Central memory CD4-positive, alpha-beta T cell (primary cell): ENCODE measurements around the gene MTR.

Experiments
- DNase-seq: peaks from one replicate; pipeline ENCODE4 v3.0.0; 2022

The MTR gene

GRCh38 chr1:236785477-236785876 is 9.6 kb upstream of the MTR start:
- no peak for DNase-seq

GRCh38 chr1:236786453-236786852 is 8.6 kb upstream of the MTR start:
- DNase-seq: no peak

GRCh38 chr1:236794585-236795034 is 482 bp upstream of the MTR start:
- DNase-seq: no peak

- no peak for DNase-seq
Observed at GRCh38 chr1:236795757-236796667, 920 bp downstream of the MTR start.

GRCh38 chr1:236799001-236799400 is 3.9 kb downstream of the MTR start:
- DNase-seq: no peak

- no peak for DNase-seq
Observed at GRCh38 chr1:236800002-236800620, 5.0 kb downstream of the MTR start.

- DNase-seq: no peak
Observed at GRCh38 chr1:236800623-236801022, 5.5 kb downstream of the MTR start.

- no peak for DNase-seq
Observed at GRCh38 chr1:236802264-236802663, 7.2 kb downstream of the MTR start.

GRCh38 chr1:236806634-236807033 is 11.5 kb downstream of the MTR start:
- no peak for DNase-seq

- no peak for DNase-seq
Observed at GRCh38 chr1:236808005-236808404, 12.9 kb downstream of the MTR start.

- DNase-seq: no peak
Observed at GRCh38 chr1:236808564-236809130, 13.6 kb downstream of the MTR start.

GRCh38 chr1:236809148-236809547 is 14.1 kb downstream of the MTR start:
- no peak for DNase-seq

GRCh38 chr1:236810018-236810417 is 14.9 kb downstream of the MTR start:
- no peak for DNase-seq

- no peak for DNase-seq
Observed at GRCh38 chr1:236812334-236813030, 17.4 kb downstream of the MTR start.

GRCh38 chr1:236815941-236816340 is 20.8 kb downstream of the MTR start:
- DNase-seq: no peak

- no peak for DNase-seq
Observed at GRCh38 chr1:236819856-236820255, 24.8 kb downstream of the MTR start.

- DNase-seq: no peak
Observed at GRCh38 chr1:236821091-236821627, 26.1 kb downstream of the MTR start.

GRCh38 chr1:236823559-236823958 is 28.5 kb downstream of the MTR start:
- no peak for DNase-seq

GRCh38 chr1:236829085-236829484 is 34.0 kb downstream of the MTR start:
- no peak for DNase-seq

- DNase-seq: no peak
Observed at GRCh38 chr1:236830116-236830515, 35.0 kb downstream of the MTR start.

GRCh38 chr1:236830560-236830959 is 35.5 kb downstream of the MTR start:
- DNase-seq: no peak

- DNase-seq: no peak
Observed at GRCh38 chr1:236833575-236833974, 38.5 kb downstream of the MTR start.

- DNase-seq: no peak
Observed at GRCh38 chr1:236834876-236835275, 39.8 kb downstream of the MTR start.
